Measurements from ENCODE around the gene SNPH.
"Not testable (repeated sequence)": the region's sequence is repeated elsewhere in the genome, so short reads cannot be mapped to it uniquely, and the experiment has no call there.

Gene SNPH, protein sequence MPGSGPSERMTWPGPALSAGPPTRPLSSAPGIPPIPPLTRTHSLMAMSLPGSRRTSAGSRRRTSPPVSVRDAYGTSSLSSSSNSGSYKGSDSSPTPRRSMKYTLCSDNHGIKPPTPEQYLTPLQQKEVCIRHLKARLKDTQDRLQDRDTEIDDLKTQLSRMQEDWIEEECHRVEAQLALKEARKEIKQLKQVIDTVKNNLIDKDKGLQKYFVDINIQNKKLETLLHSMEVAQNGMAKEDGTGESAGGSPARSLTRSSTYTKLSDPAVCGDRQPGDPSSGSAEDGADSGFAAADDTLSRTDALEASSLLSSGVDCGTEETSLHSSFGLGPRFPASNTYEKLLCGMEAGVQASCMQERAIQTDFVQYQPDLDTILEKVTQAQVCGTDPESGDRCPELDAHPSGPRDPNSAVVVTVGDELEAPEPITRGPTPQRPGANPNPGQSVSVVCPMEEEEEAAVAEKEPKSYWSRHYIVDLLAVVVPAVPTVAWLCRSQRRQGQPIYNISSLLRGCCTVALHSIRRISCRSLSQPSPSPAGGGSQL

GRCh38 chr20:1266167-1266973 lies at the start of gene SNPH:
Gene SNPH (plus strand): TSS chr20:1266294. CDS start chr20:1296240, 29,946 bp downstream.
- peak; percentile 76 for DNase-seq

DNA sequence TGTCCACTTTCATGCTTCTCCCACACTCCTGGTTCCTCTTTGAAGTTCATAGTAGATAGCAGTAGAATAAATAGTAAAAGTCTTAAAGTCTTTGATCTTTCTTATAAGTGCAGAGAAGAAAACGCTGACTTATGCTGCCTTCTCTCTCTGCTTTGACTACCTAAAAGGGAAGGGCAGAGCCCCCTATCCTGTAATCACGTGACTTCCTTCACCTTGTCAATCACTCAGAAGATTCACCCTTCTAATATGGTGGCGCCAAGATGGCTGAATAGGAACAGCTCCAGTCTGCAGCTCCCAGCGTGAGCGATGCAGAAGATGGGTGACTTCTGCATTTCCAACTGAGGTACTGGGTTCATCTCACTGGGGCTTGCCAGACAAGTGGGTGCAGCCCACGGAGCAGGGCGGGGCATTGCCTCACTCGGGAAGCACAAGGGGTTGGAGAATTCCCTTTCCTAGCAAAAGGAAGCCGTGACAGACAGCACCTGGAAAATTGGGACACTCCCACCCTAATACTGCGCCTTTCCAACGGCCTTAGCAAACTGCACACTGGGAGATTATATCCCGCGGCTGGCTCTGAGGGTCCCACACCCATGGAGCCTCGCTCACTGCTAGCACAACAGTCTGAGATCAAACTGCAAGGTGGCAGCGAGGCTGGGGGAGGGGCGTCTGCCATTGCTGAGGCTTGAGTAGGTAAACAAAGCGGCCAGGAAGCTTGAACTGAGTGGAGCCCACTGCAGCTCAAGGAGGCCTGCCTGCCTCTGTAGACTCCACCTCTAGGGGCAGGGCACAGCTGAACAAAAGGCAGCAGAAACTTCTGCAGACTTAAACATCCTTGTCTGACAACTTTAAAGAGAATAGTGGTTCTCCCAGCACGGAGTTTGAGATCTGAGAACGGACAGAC lies 49.3 kb upstream of the SNPH start:
- not testable (repeated sequence) for DNase-seq

GRCh38 chr20:1222750-1223149 lies 43.3 kb upstream of the SNPH start:
- DNase-seq: not testable (repeated sequence)

GRCh38 chr20:1224205-1224890 lies 41.7 kb upstream of the SNPH start:
- DNase-seq: no peak

- no peak for DNase-seq
These were observed 40.8 kb upstream of the SNPH start for GRCh38 chr20:1225263-1225782.

DNA sequence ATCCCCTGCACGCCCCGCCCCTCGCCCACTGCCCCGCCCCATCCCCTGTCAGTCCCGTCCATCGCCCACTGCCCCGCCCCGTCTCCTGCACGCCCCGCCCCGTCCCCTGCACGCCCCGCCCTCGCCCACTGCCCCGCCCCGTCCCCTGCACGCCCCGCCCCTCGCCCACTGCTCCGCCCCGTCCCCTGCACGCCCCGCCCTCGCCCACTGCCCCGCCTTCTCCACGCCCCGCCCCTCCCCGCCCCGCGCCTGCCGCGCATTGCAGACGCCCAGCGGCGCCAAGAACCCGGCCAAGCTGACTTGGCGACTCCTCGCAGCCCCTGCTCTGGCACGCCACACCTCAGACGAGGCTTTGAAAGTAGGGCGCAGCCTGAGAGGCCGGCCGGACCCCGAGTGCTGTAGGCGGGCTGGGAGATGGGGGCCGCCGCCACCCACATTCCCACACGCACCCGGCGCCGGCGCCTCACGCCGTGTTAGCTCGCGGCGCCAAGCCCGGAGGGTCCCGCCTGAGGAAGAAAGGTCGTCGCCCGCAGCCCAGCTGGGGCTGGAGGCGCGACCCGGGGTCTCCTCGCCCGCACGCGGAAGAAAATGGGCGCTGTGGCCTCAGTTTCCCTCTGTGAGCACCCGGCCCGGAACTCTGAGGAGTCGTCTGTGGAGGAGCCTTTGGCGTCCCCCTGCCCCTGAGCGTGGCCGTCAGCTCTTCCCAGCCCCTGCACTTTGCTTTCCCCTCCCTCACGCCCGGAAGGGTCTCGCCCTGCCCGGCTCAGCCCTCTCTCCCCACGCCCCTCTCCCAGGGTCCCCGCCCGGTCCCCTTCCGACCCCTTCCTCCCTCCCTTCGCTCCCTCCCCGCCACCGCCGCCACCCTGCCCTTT lies 40.1 kb upstream of the SNPH start, which contains the start of gene RAD21L1:
Gene RAD21L1 (plus strand): TSS at position 262 of the 872 bp plus-strand sequence. CDS start 2,410 bp downstream, outside the sequence.
- peak; percentile 93 for DNase-seq

DNA sequence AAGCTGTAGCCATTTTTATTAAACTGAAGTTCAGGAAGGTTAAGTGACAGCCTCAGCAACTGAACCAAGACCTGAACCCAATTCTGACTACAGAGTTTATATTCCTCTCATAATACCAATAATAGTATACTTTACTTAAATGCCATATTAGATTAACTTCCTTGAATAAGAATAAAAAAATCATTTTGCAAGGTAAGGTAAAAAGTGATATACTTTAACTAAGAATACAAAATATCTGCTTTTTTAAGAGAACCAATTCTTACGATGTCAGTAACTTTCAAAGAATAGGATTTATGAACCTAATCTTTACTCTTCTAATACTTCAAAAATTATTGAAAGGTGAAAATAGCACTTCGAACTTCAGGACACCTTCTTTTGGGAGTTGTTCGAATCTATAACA lies 36.6 kb upstream of the SNPH start:
- DNase-seq: no peak

DNA sequence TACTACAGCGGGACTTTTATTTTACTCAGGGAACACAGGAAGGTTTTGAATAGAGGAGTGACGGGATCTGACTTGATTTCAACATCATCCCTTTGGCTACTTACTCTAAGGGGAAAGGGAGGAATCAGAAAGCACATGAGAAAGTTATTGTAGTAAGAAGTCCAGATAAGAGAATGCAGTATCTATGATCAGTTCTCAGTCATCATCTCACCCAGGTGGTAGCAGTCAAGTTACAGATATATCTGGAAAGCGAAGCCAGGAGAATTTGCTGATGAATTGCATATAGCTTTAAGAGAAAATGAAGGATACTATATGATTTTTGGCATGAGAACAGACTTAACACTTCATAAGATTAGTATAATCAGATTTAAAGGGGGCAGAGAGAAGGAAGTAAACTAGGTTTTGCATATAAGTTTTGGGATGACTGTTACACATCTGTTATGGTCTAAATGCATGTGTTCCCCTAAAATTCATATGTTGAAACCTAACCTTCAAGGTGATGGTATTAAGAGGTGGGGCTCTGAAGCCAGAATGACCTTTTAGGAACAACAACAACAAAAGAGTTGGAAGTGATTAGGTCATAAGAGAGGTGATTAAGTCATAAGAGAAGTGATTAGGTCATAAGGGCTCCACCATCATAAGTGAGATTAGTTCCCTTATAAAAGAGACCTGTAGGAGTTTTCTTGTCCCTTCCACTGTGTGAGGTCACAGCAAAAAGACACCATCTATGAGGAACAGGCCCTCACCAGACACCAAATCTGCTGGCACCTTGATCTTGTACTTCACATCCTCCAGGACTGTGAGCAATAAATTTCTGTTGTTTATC lies 33.6 kb upstream of the SNPH start:
- no peak for DNase-seq

- DNase-seq: no peak
These were observed 25.5 kb upstream of the SNPH start for GRCh38 chr20:1240549-1240948.

GRCh38 chr20:1241456-1241855 lies 24.6 kb upstream of the SNPH start:
- no peak for DNase-seq

DNA sequence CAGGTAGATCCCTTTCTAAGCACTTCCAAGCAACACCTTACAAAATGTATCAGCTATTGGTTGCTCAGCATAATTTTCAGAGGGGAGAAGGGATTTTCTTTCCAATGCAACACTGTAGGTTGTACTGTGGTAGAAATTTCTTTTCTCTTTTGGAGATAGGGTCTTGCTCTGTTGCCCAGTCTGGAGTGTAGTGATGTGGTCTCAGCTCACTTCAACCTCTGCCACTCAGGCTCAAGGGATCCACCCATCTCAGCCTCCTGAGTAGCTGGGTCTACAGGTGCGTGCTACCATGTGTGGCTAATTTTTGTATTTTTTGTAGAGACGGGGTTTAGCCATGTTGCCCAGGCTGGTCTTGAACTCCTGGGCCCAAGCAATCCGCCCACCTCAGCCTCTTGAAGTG lies 24.0 kb upstream of the SNPH start:
- DNase-seq: no peak

DNA sequence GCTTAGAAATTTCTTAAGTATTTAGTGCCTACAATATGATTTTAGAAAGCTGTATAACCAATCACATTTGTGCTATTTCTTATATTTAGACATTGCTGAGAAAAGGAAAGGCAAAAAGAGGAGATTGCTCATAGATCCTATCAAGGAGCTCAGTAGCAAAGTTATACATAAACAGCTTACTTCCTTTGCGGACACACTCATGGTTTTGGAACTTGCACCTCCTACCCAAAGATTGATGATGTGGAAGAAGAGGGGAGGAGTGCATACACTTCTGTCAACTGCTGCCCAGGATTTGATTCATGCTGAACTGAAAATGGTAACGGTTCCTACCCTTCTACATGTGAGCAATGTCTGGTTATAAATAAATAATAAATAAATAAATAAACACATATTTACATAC lies 23.6 kb upstream of the SNPH start:
- no peak for DNase-seq

DNA sequence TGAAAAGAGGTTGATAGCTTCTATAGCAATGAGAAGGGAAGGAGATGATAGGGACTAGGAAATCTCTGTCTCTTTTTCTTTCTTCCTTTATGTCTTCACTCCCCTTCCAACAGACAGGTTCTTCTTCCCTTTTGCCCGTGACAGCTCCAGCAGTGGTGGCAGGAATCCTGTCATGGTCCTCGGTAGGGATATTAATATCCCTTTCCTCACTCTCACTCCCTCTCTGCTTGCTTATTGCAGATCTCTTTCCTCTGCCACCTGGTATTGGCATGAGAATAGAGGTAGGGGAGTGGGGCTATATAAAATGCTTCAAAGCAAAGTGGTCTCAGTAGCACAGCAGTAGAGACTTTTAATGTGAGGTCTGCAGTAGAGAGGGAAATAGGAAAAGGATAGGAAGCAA lies 20.5 kb upstream of the SNPH start:
- no peak for DNase-seq

- DNase-seq: no peak
These were observed 18.4 kb upstream of the SNPH start for GRCh38 chr20:1247689-1248088.

DNA sequence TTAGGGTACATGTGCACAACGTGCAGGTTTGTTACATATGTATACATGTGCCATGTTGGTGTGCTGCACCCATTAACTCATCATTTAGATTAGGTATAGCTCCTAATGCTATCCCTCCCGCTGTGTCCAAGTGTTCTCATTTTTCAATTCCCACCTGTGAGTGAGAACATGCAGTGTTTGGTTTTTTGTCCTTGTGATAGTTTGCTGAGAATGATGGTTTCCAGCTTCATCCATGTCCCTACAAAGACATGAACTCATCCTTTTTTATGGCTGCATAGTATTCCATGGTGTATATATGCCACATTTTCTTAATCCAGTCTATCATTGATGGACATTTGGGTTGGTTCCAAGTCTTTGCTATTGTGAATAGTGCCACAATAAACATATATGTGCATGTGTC lies 15.8 kb upstream of the SNPH start:
- DNase-seq: not testable (repeated sequence)

GRCh38 chr20:1252416-1252815 lies 13.7 kb upstream of the SNPH start:
- DNase-seq: no peak

DNA sequence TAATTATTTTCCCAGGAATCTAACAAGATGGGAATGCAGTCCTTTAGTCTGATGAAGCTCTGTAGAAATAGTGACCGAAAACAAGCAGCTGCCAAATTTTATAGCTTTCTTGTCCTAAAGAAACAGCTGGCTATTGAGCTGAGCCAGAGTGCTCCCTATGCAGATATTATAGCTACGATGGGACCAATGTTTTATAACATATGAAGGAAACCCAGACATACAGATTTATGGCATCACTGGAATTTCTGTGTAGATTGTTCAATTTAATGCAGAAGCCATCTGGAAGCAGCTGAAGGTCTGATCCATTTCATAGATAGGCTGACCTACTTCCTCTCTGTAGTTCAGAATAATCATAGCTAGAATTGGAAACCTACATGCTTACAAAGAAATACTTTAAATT lies 11.8 kb upstream of the SNPH start:
- DNase-seq: no peak

GRCh38 chr20:1255675-1256074 lies 10.4 kb upstream of the SNPH start:
- DNase-seq: no peak

- peak; percentile 34 for DNase-seq
These were observed 2.2 kb upstream of the SNPH start for GRCh38 chr20:1263853-1264252.

DNA sequence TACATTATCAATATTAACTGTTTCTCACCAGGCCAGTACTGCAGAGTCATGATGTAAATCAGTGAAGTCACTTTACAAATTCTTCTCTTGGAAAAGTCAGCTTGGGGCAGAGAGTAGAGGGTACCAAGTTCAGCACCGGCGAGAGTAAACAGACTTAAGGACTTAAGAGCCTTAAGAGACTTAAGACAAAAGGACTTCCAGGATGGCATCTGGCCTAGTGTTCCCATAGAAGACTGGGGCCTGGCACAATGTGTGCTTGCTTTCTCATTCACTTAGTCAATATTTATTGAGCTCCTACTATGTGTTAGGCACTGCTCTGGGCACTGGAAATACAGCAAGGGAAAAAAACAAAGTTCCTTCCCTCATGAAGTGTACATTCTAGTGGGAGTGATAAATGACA lies 1.4 kb upstream of the SNPH start:
- peak; percentile 92 for DNase-seq
